ENCODE results near the gene IFNAR2. TPM values are rescaled to one million over a fixed set of nuclear protein-coding genes. Genes with fewer than 3 reads are reported as not detected.
"Not testable (repeated sequence)": the region's sequence is repeated elsewhere in the genome, so short reads cannot be mapped to it uniquely, and the experiment has no call there.

Gene IFNAR2
- total RNA-seq, 3 donors from 2014 or later: 10.4 to 16.5 (median 15.1) TPM

DNA sequence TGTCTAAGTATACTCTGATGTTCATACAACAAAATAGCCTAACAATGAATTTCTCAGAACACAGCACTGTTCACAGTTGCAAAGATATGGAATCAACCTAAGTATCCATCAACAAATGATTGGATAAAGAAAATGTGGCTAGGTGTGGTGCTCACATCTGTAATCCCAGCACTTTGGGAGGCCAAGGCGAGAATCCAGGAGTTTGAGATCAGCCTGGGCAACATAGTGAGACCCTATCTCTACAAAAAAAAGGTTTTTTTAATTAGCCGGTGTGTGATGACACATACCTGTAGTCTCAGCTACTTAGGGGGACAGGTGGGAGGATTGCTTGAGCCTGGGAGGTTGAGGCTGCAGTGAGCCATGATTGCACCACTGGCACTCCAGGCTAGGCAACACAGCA lies 10.7 kb downstream of the IFNAR2 start:
- H3K4me3 ChIP-seq: no peak overlapping the region
- H3K4me1 ChIP-seq: no peaks in the 10 kb centered on the region
- H3K9me3 ChIP-seq: no peaks in the 10 kb centered on the region
- H3K36me3 ChIP-seq: peaks cover 2% of the 10 kb centered on the region
- intact Hi-C loops (cut with DNase I; ENCODE audit: low total_unique reads): no loop called here
- no peaks in the 10 kb centered on the region for H3K27me3 ChIP-seq
- no peak for TF ChIP-seq CTCF (IDR thresholded peaks at IDR 0.05)
- no peak overlapping the region for H3K27ac ChIP-seq
- DNase-seq (ENCODE audit: low spot score in 2 of 2): no peak

DNA sequence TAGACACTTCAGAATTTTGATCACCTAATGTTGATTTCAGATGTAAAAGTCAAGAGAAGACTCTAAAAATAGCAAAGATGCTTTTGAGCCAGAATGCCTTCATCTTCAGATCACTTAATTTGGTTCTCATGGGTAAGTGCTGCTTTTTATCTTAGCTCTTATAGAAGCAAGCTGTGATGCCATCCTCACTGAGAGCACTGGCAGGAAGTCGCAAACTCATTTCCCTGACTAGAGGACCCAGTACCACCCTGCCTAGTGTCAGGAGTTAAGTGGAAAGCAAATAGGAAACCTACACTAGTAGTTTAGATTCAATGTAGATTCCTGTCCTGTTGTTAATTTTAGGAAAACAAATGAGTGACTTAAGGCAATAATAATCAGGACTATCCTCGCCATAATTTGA lies 12.1 kb downstream of the IFNAR2 start:
- Histone ChIP-seq H3K4me3 (no peak overlapping the region), H3K27me3 (no peaks in the 10 kb centered on the region), H3K27ac (no peak overlapping the region), H3K36me3 (peaks cover 6% of the 10 kb centered on the region), H3K9me3 (no peaks in the 10 kb centered on the region), H3K4me1 (no peaks in the 10 kb centered on the region)
- no peak for DNase-seq (ENCODE audit: low spot score in 2 of 2)
- intact Hi-C loops (cut with DNase I; ENCODE audit: low total_unique reads): no loop called here
- TF ChIP-seq POLR2A (IDR thresholded peaks at IDR 0.05) (no peak), POLR2AphosphoS5 (IDR thresholded peaks at IDR 0.05) (no peak), CTCF (IDR thresholded peaks at IDR 0.05) (no peak)

DNA sequence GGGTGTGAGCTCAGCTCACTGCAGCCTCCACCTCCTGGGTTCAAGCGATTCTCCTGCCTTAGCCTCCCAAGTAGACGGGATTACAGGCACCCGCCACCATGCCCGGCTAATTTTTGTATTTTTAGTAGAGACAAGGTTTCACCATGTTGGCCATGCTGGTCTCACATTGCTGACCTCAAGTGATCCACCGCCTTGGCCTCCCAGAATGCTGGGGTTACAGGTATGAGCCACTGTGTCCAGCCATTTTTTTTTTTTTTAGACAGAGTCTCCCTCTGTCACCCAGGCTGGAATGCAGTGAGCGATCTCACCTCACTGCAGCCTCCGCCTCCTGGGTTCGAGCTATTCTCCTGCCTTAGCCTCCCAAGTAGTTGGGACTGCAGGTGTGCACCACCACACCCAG lies 13.1 kb downstream of the IFNAR2 start:
- intact Hi-C loops (cut with DNase I; ENCODE audit: low total_unique reads); DNase-seq (ENCODE audit: low spot score in 2 of 2); H3K9me3 ChIP-seq; H3K36me3 ChIP-seq; H3K4me1 ChIP-seq; H3K4me3 ChIP-seq; H3K27me3 ChIP-seq; H3K27ac ChIP-seq: not testable (repeated sequence)

DNA sequence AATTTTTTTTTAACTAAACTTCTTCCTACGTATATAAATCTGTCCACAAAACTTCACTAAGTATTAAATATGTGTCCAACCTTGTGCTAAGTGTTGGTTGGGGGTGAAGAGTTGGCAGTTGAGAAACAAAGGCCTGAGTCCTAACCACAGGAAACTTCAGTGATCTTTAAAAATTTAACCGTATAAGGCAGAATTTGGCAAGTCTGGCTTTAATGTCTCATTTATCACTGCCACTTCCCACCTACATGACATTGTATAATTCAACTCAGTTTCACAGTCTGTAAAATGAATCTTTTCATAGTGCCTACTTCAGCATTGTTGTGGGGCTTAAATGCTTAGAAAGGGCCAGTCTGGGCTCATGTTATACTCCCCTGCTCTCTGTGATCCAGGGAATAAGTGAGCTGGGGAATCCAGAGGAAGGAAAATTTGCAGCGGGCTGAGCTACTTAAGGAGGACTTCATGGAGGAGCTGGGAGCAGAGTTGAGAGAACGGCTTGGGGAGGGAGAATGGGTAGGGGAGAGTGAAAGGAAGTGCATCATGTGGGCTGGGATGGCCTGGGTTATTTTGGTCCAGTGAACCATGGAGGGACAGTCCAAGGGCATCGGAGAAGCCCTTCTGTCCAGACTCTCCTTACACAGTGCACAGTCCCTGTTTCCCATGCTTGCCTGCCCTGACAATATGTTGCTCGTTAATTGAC lies 14.5 kb downstream of the IFNAR2 start:
- intact Hi-C loops (cut with DNase I; ENCODE audit: low total_unique reads): no loop called here
- no peaks in the 10 kb centered on the region for H3K4me1 ChIP-seq
- H3K27me3 ChIP-seq: no peaks in the 10 kb centered on the region
- peaks cover 11% of the 10 kb centered on the region for H3K36me3 ChIP-seq
- no peak overlapping the region for H3K27ac ChIP-seq
- TF ChIP-seq POLR2AphosphoS5 (IDR thresholded peaks at IDR 0.05) (no peak), POLR2A (IDR thresholded peaks at IDR 0.05) (no peak), CTCF (IDR thresholded peaks at IDR 0.05) (no peak)
- no peak for DNase-seq (ENCODE audit: low spot score in 2 of 2)
- H3K9me3 ChIP-seq: no peaks in the 10 kb centered on the region
- H3K4me3 ChIP-seq: no peak overlapping the region

- peaks cover 11% of the 10 kb centered on the region for H3K36me3 ChIP-seq
- H3K27me3 ChIP-seq: no peaks in the 10 kb centered on the region
- H3K27ac ChIP-seq: no peak overlapping the region
- H3K9me3 ChIP-seq: no peaks in the 10 kb centered on the region
- intact Hi-C loops (cut with DNase I; ENCODE audit: low total_unique reads): loop anchor here (5.0 kb wide), 1 partner anchor 852 kb away; the partner anchor contains the start of gene URB1
- no peaks in the 10 kb centered on the region for H3K4me1 ChIP-seq
- DNase-seq (ENCODE audit: low spot score in 2 of 2): no peak
- H3K4me3 ChIP-seq: no peak overlapping the region
- TF ChIP-seq POLR2A (IDR thresholded peaks at IDR 0.05) (no peak), POLR2AphosphoS5 (IDR thresholded peaks at IDR 0.05) (no peak), CTCF (IDR thresholded peaks at IDR 0.05) (no peak)
These were observed 15.0 kb downstream of the IFNAR2 start for GRCh38 chr21:33244779-33245105.

All from breast epithelium (tissue), 4 donors.